ENCODE results near the gene SORD.
"Not testable (repeated sequence)": the region's sequence is repeated elsewhere in the genome, so short reads cannot be mapped to it uniquely, and the experiment has no call there.

GRCh38 chr15:45015114-45015513 is 7.9 kb upstream of the SORD start:
- not testable (repeated sequence) for TF ChIP-seq POLR2A, CTCF (IDR thresholded peaks at IDR 0.05)
